ENCODE measurements around the gene FRMD7.

- TF ChIP-seq POLR2AphosphoS5 (IDR thresholded peaks at IDR 0.05; ENCODE audit: low read depth, low read length) (no peak), SIN3A (IDR thresholded peaks at IDR 0.05; ENCODE audit: borderline replicate concordance, insufficient read depth, low read length) (no peak), REST (IDR thresholded peaks at IDR 0.05; ENCODE audit: insufficient read depth in 1 of 2, low read depth in 2 of 2, low read length in 2 of 2) (no peak)
These were observed 7.9 kb downstream of the FRMD7 start for GRCh38 chrX:132119821-132120515.
